HEK293 (cell line): ENCODE data around the gene ERAL1.

Source experiments
- AEBP2 ChIP-seq: fragments of 450-650 bp; formaldehyde crosslinking; IDR thresholded peaks from 2 replicates; pipeline ENCODE4 v1.5.1; 2016; ENCODE audit warnings: missing biosample characterization, missing genetic modification characterization, borderline replicate concordance
- GLIS2 ChIP-seq: fragments of 450-650 bp; formaldehyde crosslinking; IDR thresholded peaks from 2 replicates; pipeline ENCODE4 v1.5.1; 2016; ENCODE audit warnings: missing biosample characterization, missing genetic modification characterization
- HOXA7 ChIP-seq: sonication (generic); formaldehyde crosslinking; IDR thresholded peaks from 2 replicates; pipeline ENCODE4 v1.8.1; 2022; ENCODE audit warnings: missing genetic modification reagents, borderline replicate concordance
- KLF1 ChIP-seq: fragments of 450-650 bp; formaldehyde crosslinking; IDR thresholded peaks from 2 replicates; pipeline ENCODE4 v1.5.1; 2016; ENCODE audit warnings: missing biosample characterization, missing genetic modification characterization
- MZF1 ChIP-seq: fragments of 450-650 bp; formaldehyde crosslinking; IDR thresholded peaks from 2 replicates; pipeline ENCODE4 v1.5.1; 2017; ENCODE audit warnings: missing biosample characterization, missing genetic modification characterization, borderline replicate concordance
- ZBTB20 ChIP-seq: fragments of 450-650 bp; formaldehyde crosslinking; IDR thresholded peaks from 2 replicates; pipeline ENCODE4 v1.5.1; 2016; ENCODE audit warnings: missing biosample characterization, missing genetic modification characterization
- ZNF112 ChIP-seq: fragments of 450-650 bp; formaldehyde crosslinking; IDR thresholded peaks from 2 replicates; pipeline ENCODE4 v1.5.0; 2017; ENCODE audit warnings: missing biosample characterization, missing genetic modification characterization
- ZNF169 ChIP-seq: fragments of 450-650 bp; formaldehyde crosslinking; IDR thresholded peaks from 2 replicates; pipeline ENCODE4 v1.5.1; 2016; ENCODE audit warnings: missing biosample characterization, missing genetic modification characterization
- ZNF350 ChIP-seq: fragments of 450-650 bp; formaldehyde crosslinking; IDR thresholded peaks from 2 replicates; pipeline ENCODE4 v1.5.0; 2017; ENCODE audit warnings: missing biosample characterization, mild to moderate bottlenecking, missing genetic modification characterization
- ZNF391 ChIP-seq: fragments of 450-650 bp; formaldehyde crosslinking; IDR thresholded peaks from 2 replicates; pipeline ENCODE4 v1.5.1; 2016; ENCODE audit warnings: low read depth, missing biosample characterization, missing genetic modification characterization, borderline replicate concordance
- ZNF416 ChIP-seq: fragments of 450-650 bp; formaldehyde crosslinking; IDR thresholded peaks from 2 replicates; pipeline ENCODE4 v1.5.1; 2016; ENCODE audit warnings: missing biosample characterization, missing genetic modification characterization
- ZNF518A ChIP-seq: fragments of 450-650 bp; formaldehyde crosslinking; conservative IDR thresholded peaks from 2 replicates; pipeline ENCODE4 v1.5.1; 2016; ENCODE audit warnings: low read depth, missing biosample characterization, missing genetic modification characterization
- ZNF548 ChIP-seq: fragments of 450-650 bp; formaldehyde crosslinking; IDR thresholded peaks from 2 replicates; pipeline ENCODE4 v1.5.1; 2016; ENCODE audit warnings: missing biosample characterization, missing genetic modification characterization
- ZNF558 ChIP-seq: fragments of 450-650 bp; formaldehyde crosslinking; IDR thresholded peaks from 2 replicates; pipeline ENCODE4 v1.5.1; 2016; ENCODE audit warnings: missing biosample characterization, missing genetic modification characterization
- ZNF704 ChIP-seq: fragments of 450-650 bp; formaldehyde crosslinking; IDR thresholded peaks from 2 replicates; pipeline ENCODE4 v1.5.1; 2016; ENCODE audit warnings: missing biosample characterization, missing genetic modification characterization
- ZNF747 ChIP-seq: fragments of 450-650 bp; formaldehyde crosslinking; IDR thresholded peaks from 2 replicates; pipeline ENCODE4 v1.5.1; 2016; ENCODE audit warnings: missing biosample characterization, missing genetic modification characterization
- ZNF768 ChIP-seq: fragments of 450-650 bp; formaldehyde crosslinking; IDR thresholded peaks from 2 replicates; pipeline ENCODE4 v1.5.1; 2018; ENCODE audit warnings: missing biosample characterization, mild to moderate bottlenecking, missing genetic modification characterization
- ZNF777 ChIP-seq: fragments of 450-650 bp; formaldehyde crosslinking; IDR thresholded peaks from 2 replicates; pipeline ENCODE4 v1.5.1; 2017; ENCODE audit warnings: missing biosample characterization, missing genetic modification characterization, borderline replicate concordance
- ZNF843 ChIP-seq: fragments of 450-650 bp; formaldehyde crosslinking; IDR thresholded peaks from 2 replicates; pipeline ENCODE4 v1.5.1; 2016; ENCODE audit warnings: missing biosample characterization, missing genetic modification characterization
- ZSCAN5A ChIP-seq: fragments of 450-650 bp; formaldehyde crosslinking; IDR thresholded peaks from 2 replicates; pipeline ENCODE4 v1.5.1; 2016; ENCODE audit warnings: missing biosample characterization, missing genetic modification characterization
- TF ChIP-seq, protein P1 (sequence below): fragments of 450-650 bp; formaldehyde crosslinking; IDR thresholded peaks from 2 replicates; pipeline ENCODE4 v1.5.1; 2016; ENCODE audit warnings: missing biosample characterization, missing genetic modification characterization, borderline replicate concordance
- TF ChIP-seq, protein P2 (sequence below): fragments of 450-650 bp; formaldehyde crosslinking; IDR thresholded peaks from 2 replicates; pipeline ENCODE4 v1.5.1; 2016; ENCODE audit warnings: missing biosample characterization, missing genetic modification characterization

Gene ERAL1

GRCh38 chr17:28902819-28903545, 48.2 kb downstream of the ERAL1 start, which contains the start of gene DHRS13 (continued):
- peak; percentile 79 for TF ChIP-seq KLF1 (tag by site-specific recombination)
- peak; percentile 74 for TF ChIP-seq ZBTB20 (tag by site-specific recombination)
- TF ChIP-seq ZNF768 (tag by site-specific recombination), result no peak
- no peak for TF ChIP-seq ZNF350 (tag by site-specific recombination)
- TF ChIP-seq, protein P1, sequence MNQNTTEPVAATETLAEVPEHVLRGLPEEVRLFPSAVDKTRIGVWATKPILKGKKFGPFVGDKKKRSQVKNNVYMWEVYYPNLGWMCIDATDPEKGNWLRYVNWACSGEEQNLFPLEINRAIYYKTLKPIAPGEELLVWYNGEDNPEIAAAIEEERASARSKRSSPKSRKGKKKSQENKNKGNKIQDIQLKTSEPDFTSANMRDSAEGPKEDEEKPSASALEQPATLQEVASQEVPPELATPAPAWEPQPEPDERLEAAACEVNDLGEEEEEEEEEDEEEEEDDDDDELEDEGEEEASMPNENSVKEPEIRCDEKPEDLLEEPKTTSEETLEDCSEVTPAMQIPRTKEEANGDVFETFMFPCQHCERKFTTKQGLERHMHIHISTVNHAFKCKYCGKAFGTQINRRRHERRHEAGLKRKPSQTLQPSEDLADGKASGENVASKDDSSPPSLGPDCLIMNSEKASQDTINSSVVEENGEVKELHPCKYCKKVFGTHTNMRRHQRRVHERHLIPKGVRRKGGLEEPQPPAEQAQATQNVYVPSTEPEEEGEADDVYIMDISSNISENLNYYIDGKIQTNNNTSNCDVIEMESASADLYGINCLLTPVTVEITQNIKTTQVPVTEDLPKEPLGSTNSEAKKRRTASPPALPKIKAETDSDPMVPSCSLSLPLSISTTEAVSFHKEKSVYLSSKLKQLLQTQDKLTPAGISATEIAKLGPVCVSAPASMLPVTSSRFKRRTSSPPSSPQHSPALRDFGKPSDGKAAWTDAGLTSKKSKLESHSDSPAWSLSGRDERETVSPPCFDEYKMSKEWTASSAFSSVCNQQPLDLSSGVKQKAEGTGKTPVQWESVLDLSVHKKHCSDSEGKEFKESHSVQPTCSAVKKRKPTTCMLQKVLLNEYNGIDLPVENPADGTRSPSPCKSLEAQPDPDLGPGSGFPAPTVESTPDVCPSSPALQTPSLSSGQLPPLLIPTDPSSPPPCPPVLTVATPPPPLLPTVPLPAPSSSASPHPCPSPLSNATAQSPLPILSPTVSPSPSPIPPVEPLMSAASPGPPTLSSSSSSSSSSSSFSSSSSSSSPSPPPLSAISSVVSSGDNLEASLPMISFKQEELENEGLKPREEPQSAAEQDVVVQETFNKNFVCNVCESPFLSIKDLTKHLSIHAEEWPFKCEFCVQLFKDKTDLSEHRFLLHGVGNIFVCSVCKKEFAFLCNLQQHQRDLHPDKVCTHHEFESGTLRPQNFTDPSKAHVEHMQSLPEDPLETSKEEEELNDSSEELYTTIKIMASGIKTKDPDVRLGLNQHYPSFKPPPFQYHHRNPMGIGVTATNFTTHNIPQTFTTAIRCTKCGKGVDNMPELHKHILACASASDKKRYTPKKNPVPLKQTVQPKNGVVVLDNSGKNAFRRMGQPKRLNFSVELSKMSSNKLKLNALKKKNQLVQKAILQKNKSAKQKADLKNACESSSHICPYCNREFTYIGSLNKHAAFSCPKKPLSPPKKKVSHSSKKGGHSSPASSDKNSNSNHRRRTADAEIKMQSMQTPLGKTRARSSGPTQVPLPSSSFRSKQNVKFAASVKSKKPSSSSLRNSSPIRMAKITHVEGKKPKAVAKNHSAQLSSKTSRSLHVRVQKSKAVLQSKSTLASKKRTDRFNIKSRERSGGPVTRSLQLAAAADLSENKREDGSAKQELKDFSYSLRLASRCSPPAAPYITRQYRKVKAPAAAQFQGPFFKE, result peak; percentile 19; the same call in 1 of the 2 replicates
- TF ChIP-seq ZNF843 (tag by site-specific recombination), result no peak
- TF ChIP-seq ZNF391 (tag by site-specific recombination), result peak; percentile 33; the same call in 1 of the 2 replicates
- TF ChIP-seq, protein P2, sequence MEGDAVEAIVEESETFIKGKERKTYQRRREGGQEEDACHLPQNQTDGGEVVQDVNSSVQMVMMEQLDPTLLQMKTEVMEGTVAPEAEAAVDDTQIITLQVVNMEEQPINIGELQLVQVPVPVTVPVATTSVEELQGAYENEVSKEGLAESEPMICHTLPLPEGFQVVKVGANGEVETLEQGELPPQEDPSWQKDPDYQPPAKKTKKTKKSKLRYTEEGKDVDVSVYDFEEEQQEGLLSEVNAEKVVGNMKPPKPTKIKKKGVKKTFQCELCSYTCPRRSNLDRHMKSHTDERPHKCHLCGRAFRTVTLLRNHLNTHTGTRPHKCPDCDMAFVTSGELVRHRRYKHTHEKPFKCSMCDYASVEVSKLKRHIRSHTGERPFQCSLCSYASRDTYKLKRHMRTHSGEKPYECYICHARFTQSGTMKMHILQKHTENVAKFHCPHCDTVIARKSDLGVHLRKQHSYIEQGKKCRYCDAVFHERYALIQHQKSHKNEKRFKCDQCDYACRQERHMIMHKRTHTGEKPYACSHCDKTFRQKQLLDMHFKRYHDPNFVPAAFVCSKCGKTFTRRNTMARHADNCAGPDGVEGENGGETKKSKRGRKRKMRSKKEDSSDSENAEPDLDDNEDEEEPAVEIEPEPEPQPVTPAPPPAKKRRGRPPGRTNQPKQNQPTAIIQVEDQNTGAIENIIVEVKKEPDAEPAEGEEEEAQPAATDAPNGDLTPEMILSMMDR (tag by site-specific recombination), result peak; percentile 99
- TF ChIP-seq ZNF558 (tag by site-specific recombination), result no peak
- TF ChIP-seq ZNF518A (tag by site-specific recombination), result no peak
- peak; percentile 94 for TF ChIP-seq GLIS2 (tag by site-specific recombination)
- no peak for TF ChIP-seq ZNF747 (tag by site-specific recombination)
- no peak for TF ChIP-seq ZNF548
- TF ChIP-seq AEBP2 (tag by site-specific recombination), result no peak
- 0 out of 2 replicates have a peak, but pooled peaks have one; percentile 27 for TF ChIP-seq HOXA7 (CRISPR knock-in tag)
- TF ChIP-seq ZNF777 (tag by site-specific recombination), result no peak
- TF ChIP-seq MZF1 (tag by site-specific recombination), result no peak
- no peak for TF ChIP-seq ZNF416 (tag by site-specific recombination)
- TF ChIP-seq ZNF704 (tag by site-specific recombination), result no peak
- TF ChIP-seq ZNF169 (tag by site-specific recombination), result no peak
- no peak for TF ChIP-seq ZNF112
- no peak for TF ChIP-seq ZSCAN5A (tag by site-specific recombination)
